ENCODE data around the gene LACC1.
A peak's percentile ranks its signal among the peaks of the same experiment; 100 is the strongest.

Gene LACC1

GRCh38 chr13:43879755-43880181 is at the start of gene LACC1:
LACC1 (plus strand) TSS chr13:43879904; CDS start chr13:43880986, 1,082 bp downstream.
- DNase-seq: no peak

DNA sequence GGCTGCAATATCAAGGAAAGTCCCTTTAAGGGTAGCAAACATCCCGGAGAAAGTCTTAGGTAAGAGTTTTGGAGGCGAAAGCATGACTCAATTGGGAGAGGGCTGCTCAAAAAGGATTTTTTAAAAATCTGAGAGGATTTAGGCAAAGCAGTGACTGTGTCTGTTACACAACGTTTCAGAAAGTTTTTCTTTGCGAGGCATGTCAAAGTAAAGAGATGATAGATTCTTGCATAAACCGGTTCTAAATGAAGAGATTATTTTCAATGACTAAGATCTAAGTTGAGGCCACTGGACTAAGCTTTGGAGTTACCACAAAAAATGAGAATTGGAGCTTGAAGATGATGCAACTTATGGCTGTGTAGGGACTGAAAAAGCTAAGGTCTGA is 49.2 kb upstream of the LACC1 start:
- no peak for DNase-seq

DNA sequence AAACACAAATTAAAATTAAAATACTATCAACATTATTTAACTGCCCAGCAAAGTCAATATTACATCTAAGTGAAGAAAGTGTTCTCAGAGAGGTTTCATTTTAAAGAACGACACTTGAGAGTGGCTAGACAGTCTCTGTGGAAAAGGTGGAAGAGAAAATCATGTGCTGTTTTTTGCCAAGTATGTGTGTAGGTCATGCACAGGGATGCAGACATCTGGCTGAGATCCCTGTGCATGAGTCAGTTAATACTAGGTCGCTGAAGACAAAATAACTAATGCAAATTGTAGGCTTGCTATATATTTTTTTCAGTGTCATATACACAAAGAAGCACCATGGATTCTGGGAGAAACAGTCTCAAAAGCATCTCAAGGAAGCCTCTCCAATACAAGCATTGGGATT is 48.6 kb upstream of the LACC1 start:
- DNase-seq: no peak

DNA sequence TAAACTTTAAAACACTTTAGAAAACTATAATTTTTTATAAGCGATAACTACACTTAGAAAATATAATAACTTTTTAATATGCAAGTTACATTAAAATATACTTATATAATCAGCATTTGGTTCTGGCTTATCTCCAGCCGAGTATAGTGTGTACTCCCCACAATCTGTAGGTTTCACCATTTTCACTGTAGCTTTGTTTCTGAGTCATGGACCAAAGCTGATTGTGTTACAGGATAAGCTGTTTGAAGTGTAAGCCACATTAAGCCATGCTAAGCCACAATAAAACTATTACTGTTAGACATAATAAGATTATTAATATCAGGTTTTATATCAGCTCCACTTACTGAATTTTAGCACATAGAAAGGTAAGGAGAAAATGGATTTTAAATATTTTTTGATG is 44.0 kb upstream of the LACC1 start:
- DNase-seq: no peak

- no peak for DNase-seq
Measured at GRCh38 chr13:43838909-43839308, 40.8 kb upstream of the LACC1 start.

GRCh38 chr13:43846496-43847158 is 33.1 kb upstream of the LACC1 start:
- no peak for DNase-seq

- no peak for DNase-seq
Measured at GRCh38 chr13:43848001-43848649, 31.6 kb upstream of the LACC1 start.

DNA sequence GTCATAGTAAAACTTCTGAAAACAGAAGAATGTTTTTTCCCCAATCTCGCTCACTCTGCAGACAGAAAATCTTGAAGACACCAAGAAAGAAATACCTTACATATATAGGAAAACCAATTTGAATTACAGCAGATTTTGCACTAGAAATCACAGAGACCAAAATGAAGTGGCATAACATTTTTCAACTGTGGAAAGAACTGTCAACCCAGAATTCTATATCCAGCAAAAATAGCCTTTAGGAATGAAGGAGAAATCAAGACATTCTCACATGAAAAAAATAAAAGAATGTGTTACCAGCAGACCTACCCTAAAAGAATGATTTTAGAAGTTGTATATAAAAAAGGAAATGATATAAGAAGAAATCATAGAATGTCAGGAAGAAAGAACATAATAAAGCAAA is 28.8 kb upstream of the LACC1 start:
- DNase-seq: no peak

GRCh38 chr13:43852923-43853404 is 26.7 kb upstream of the LACC1 start:
- DNase-seq: no peak

GRCh38 chr13:43861863-43862262 is 17.8 kb upstream of the LACC1 start:
- no peak for DNase-seq

DNA sequence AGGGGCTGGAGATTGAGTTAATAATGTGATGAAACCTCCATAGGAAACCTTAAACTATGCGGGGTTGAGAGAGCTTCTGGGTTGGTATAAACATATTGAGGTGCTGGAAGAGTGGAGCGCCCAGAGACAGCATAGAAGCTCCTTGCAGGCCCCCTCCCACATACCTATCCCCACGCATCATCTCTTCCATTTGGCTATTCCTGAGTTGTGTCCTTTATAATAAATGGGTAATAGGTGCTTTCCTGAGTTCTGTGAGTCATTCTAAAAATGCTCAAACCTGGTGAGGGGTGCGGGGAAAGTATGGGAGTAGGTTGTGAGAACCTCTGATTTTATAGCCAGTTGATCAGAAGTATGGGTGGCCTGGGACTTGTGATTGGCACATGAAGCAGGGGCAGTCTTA is 14.8 kb upstream of the LACC1 start:
- DNase-seq: no peak

DNA sequence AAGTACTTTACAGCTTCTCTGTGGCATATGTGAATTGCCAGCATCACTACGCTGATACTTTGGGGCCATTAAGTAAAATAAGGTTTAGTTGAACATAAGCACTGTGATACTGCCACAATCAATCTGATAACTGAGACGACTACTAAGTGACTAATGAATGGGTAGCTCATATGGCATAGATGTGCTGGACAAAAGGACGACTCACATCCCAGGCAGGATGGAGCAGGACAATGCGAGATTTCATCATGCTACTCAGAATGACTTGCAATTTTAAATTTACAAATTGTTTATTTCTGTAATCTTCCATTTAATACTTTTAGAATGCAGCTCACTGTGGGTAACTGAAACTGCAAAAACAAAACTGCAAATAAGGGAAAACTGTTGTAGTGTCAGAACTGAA is 13.8 kb upstream of the LACC1 start:
- no peak for DNase-seq

DNA sequence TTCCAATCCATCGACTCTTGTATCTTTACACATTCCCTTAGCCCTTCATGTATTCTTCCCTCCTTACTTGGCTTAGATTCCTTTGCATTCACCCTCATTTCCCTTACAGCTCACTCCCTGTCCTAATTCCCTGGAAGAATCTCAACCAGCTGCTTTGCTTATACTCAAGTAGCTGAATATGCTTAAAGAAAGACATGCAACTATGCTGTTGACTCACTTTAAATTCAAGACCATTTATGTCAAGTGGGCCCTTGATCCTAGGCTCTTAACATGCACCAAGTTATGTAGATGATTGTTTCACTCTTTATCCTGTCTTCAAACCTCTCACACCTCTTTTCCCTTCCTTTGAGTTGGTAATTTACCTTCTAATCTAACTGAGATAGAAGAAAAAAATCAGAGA is 7.5 kb upstream of the LACC1 start:
- DNase-seq: no peak

DNA sequence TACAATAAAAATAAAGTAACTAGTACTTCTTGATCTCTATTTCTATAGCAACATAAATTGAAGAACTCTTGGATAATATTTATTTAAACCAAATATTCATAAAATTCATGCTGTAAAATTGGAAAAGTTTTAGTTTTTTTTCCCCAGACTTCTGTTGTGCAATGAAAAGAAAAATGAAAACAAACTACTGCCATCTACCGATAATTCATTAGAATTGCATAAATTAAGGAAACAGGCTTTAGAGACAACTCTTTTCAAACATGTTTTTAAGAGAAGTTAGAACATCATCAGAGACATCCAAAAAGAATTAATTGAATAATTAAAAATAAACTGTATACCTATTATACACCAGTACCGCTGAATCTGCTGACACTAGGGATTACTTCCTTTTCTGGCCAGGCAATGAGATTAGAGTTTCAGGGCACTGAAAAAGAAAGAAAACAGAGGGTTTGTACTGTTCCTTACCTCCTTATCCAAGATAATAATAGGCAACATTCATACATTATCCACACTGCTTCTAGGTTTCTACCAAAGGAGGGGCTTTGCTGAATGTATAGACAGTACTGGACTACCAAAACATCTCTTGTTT is 5.1 kb upstream of the LACC1 start:
- no peak for DNase-seq

DNA sequence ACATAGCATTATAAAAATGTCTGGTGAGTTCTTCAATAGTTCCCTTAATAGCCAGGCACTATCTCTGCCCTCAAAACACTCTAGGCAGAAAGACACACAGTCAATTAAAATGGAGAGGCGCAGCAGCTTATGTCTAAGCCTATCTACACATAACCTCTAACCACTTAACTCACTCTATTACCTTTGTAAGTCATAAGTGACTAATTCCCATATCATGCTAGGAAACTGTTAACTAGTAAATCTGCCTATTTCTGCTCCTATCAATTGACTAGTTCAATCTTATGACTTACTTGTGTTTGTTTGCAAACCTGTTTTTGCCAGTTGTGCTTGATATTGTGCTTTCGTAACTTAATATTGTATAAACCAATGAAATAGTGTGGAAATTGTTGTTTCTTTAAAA is 3.3 kb upstream of the LACC1 start:
- DNase-seq: no peak

GRCh38 chr13:43877326-43877725 is 2.4 kb upstream of the LACC1 start:
- DNase-seq: no peak

- no peak for DNase-seq
Measured at GRCh38 chr13:43877766-43878165, 1.9 kb upstream of the LACC1 start.

DNA sequence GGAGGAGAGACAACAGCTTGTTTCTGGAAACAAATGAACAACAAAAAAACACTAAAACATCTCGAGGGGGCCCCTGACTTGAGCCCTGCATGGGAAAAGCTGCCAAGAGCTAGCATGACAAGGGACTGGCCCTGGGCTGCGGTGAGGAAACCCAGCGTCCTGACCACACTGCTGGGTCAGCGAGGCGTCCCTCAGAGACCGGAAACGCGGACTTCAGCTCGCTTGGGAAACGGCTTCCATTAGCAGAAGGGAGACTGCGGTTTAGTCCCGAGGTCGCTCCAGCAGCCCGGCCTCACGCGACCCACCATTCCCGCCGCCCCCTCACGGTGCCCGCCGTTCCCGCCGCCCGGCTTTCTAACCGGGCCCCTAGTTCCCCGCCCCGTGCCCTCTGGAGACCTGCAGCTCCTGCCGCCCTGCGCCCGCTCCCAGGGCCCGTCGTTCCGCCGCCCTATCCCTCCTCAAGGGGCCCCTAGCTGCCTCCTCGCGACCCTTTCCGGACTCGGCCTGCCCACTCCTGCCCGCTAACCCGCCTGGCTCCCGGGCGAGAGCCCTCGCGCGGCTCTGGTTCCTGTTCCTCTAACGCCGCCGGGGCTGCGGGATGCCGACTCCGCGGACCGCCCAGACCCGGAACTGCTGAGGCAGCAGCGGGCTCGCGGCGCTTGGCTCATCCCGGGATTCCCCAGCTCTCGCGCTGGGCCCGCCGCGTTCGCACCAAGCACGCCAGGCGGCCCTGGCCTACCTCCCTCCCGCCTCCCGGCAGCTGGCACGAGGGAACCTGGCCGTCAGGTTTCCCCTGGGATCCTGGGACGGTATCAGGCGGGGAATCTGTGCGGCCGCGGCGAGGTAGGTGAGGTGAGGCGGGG is 581 bp upstream of the LACC1 start, which contains the start of gene CCDC122:
CCDC122 (minus strand) TSS at position 849 of the 863 bp plus-strand sequence. CDS start 10,364 bp downstream, outside the sequence.
- DNase-seq: peak; percentile 13

GRCh38 chr13:43880214-43880855 is 631 bp downstream of the LACC1 start:
- DNase-seq: no peak

- no peak for DNase-seq
Measured at GRCh38 chr13:43880926-43881325, 1.2 kb downstream of the LACC1 start.

DNA sequence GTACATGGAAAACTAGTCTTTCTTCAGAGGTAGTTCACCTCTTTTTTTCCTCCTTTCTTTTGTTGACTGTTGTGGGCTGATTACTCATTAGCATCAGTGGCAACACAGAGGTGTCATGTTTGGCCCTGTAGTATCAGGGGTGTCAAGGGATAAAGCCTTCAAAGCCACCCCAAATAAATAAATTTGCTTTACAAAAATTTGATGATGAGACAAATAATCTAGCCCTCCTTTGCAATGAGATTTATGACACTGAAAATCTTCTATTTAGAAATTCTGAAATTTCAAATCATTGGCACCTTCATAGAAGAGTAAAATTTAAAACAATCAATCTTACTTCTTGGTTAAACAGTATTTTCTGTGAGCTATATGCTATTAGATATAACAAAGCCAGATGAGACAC is 1.9 kb downstream of the LACC1 start:
- DNase-seq: no peak

DNA sequence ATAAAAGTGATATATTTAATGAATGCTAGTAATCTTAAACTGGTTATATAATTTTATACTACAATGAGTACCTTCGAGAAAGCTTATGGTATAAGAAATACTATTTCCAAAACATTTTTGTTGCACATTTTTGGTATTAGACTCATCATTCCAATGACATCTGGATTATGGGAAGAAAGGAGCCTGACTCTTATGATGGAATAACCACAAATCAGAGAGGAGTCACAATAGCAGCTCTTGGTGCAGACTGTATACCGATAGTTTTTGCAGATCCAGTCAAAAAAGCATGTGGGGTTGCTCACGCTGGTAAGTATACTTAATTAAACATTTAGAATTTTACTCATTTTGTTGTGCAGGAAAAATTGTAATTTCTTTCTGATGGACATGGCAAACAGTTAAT is 3.9 kb downstream of the LACC1 start:
- no peak for DNase-seq

DNA sequence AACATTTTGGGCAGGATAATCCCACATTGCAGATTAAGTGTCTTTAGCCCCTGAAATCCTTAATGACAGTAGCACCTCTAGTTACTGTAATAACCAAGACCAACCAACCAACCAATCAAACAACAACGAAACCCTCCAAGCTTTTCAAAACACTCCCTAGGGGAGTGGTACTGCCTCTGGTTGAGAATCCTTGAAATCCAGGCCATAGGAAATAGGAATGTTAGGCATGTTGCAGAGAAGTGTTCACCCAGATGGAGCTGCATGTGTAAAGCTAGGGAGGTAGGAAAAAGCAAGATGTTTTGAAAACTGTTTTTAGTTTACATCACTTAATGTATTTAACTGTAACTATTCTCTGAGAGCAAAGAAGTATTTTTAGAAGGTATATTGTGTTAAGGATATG is 4.5 kb downstream of the LACC1 start:
- no peak for DNase-seq
